ENCODE results near the gene AGAP1. TPM values are rescaled to one million over a fixed set of nuclear protein-coding genes. Genes with fewer than 3 reads are reported as not detected.

AGAP1 gene
- total RNA-seq, 2 experiments from 2014 or later = not detected

DNA sequence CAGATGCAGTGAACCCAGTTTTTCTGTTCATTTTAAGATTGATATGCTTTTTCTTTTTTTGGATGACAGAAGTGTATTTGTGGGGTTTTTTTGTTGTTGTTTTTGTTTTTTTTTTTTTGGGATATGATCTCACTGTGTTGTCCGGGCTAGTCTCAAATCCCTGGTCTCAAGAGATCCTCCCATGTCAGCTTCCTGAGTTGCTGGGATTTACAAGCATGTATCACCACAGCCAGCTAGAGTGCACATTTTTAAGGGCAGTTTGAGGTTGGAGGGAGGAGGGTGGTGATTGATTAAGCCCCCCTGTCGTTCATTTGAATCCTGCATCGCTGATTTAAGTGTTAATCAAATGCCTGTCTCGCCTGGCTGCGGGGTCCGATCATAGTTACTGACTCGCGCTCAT is 485.2 kb downstream of the AGAP1 start:
- H3K4me2 ChIP-seq (ENCODE audit: low read length) = no peak overlapping the region
- H3K36me3 ChIP-seq (ENCODE audit: insufficient read depth, low read length) = no peaks in the 10 kb centered on the region
- H4K20me1 ChIP-seq (ENCODE audit: insufficient read depth, low read length) = no peaks in the 10 kb centered on the region
- CTCF ChIA-PET (ENCODE audit: unreplicated experiment) = no interaction called here
- no peak for DNase-seq (ENCODE audit: low spot score)
- TF ChIP-seq, protein P1, sequence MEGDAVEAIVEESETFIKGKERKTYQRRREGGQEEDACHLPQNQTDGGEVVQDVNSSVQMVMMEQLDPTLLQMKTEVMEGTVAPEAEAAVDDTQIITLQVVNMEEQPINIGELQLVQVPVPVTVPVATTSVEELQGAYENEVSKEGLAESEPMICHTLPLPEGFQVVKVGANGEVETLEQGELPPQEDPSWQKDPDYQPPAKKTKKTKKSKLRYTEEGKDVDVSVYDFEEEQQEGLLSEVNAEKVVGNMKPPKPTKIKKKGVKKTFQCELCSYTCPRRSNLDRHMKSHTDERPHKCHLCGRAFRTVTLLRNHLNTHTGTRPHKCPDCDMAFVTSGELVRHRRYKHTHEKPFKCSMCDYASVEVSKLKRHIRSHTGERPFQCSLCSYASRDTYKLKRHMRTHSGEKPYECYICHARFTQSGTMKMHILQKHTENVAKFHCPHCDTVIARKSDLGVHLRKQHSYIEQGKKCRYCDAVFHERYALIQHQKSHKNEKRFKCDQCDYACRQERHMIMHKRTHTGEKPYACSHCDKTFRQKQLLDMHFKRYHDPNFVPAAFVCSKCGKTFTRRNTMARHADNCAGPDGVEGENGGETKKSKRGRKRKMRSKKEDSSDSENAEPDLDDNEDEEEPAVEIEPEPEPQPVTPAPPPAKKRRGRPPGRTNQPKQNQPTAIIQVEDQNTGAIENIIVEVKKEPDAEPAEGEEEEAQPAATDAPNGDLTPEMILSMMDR (conservative IDR thresholded peaks at IDR 0.05; ENCODE audit: low read length) = no peak
- no peak for TF ChIP-seq EZH2phosphoT487 (IDR thresholded peaks at IDR 0.05; ENCODE audit: borderline replicate concordance, low read depth, low read length)
- intact Hi-C loops (cut with micrococcal nuclease; ENCODE audit: unreplicated experiment) = no loop called here
- no peaks in the 10 kb centered on the region for H3K9me2 ChIP-seq (ENCODE audit: insufficient read depth, low read length)
- no peak overlapping the region for H3K27ac ChIP-seq (ENCODE audit: low read depth, low read length, poor library complexity, severe bottlenecking)
- H3K4me3 ChIP-seq (ENCODE audit: low read depth, low read length, poor library complexity, severe bottlenecking) = no peak overlapping the region
- POLR2A ChIA-PET = no interaction called here
- BruUV-seq (replicated peaks) = no TSS peak
- no peaks in the 10 kb centered on the region for H3K79me2 ChIP-seq (ENCODE audit: insufficient read depth, low read depth, low read length)
- H3K9me3 ChIP-seq (ENCODE audit: low read length) = no peaks in the 10 kb centered on the region
- no peaks in the 10 kb centered on the region for H3K4me1 ChIP-seq (ENCODE audit: insufficient read depth, low read length, poor library complexity, severe bottlenecking)
- no peak overlapping the region for H2AFZ ChIP-seq (ENCODE audit: low read length)

DNA sequence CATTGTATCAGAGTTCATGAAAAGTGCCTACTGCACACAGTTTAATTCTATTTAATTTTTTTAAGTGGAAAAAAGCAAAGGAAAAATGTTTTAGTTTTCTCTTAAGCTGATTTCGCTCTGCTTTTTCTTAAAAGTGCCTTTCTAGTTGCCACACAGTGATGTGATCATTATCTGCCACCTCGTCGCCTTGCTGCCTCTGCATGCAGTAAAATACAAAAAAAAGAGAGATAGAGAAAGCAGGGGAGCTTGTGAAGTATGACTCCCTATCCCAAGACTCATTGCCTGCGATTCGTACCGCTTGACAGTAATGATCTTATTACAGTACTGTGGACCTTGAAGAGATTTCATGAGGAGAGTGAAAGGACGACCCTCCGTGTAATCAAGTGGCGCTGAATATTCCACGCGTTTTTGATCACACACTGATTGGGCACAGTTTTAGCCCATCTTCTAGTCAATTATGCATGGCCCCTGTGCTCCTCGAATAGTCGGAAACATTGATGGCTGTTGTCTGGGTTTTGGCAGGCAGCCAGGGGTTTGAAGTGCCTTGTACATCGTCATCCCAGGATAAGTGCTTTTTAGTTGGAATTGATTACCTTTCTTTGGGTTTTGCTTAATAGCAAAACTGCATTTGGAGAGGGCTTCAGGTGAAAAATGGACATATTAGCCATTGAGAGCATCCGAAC is 486.1 kb downstream of the AGAP1 start:
- POLR2A ChIA-PET = no interaction called here
- TF ChIP-seq, protein P1 (conservative IDR thresholded peaks at IDR 0.05; ENCODE audit: low read length) = no peak
- no peak for TF ChIP-seq EZH2phosphoT487 (IDR thresholded peaks at IDR 0.05; ENCODE audit: borderline replicate concordance, low read depth, low read length)
- DNase-seq (ENCODE audit: low spot score) = no peak
- no peaks in the 10 kb centered on the region for H3K4me1 ChIP-seq (ENCODE audit: insufficient read depth, low read length, poor library complexity, severe bottlenecking)
- no peak overlapping the region for H3K4me3 ChIP-seq (ENCODE audit: low read depth, low read length, poor library complexity, severe bottlenecking)
- H3K36me3 ChIP-seq (ENCODE audit: insufficient read depth, low read length) = no peaks in the 10 kb centered on the region
- H3K9me3 ChIP-seq (ENCODE audit: low read length) = no peaks in the 10 kb centered on the region
- no peak overlapping the region for H2AFZ ChIP-seq (ENCODE audit: low read length)
- intact Hi-C loops (cut with micrococcal nuclease; ENCODE audit: unreplicated experiment) = no loop called here
- CTCF ChIA-PET (ENCODE audit: unreplicated experiment) = no interaction called here
- H3K9me2 ChIP-seq (ENCODE audit: insufficient read depth, low read length) = no peaks in the 10 kb centered on the region
- H3K79me2 ChIP-seq (ENCODE audit: insufficient read depth, low read depth, low read length) = no peaks in the 10 kb centered on the region
- no TSS peak for BruUV-seq (replicated peaks)
- no peak overlapping the region for H3K4me2 ChIP-seq (ENCODE audit: low read length)
- no peaks in the 10 kb centered on the region for H4K20me1 ChIP-seq (ENCODE audit: insufficient read depth, low read length)
- no peak overlapping the region for H3K27ac ChIP-seq (ENCODE audit: low read depth, low read length, poor library complexity, severe bottlenecking)

DNA sequence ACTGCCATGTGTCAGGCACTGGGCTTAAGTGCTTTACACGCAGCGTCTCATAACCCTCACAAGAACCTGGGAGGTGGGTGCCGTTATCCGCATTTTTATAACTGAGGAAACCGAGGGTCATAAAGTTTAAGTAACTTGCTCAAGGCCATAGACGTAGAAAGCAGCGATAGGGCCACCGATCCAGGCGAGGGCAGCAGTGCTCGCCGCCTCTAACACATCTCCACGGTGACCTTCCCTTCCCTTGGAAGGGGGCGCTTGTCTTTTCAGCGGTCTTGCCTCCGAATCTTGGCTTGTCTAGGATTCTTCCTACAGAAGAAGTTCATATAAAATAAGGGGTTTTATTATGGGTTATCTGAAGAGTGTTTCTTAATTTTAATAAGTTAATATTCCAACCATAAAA is 487.8 kb downstream of the AGAP1 start:
- BruUV-seq (replicated peaks) = no TSS peak
- Histone ChIP-seq H3K36me3 (ENCODE audit: insufficient read depth, low read length) (no peaks in the 10 kb centered on the region), H4K20me1 (ENCODE audit: insufficient read depth, low read length) (no peaks in the 10 kb centered on the region), H3K9me3 (ENCODE audit: low read length) (no peaks in the 10 kb centered on the region), H2AFZ (ENCODE audit: low read length) (no peak overlapping the region), H3K79me2 (ENCODE audit: insufficient read depth, low read depth, low read length) (no peaks in the 10 kb centered on the region), H3K4me1 (ENCODE audit: insufficient read depth, low read length, poor library complexity, severe bottlenecking) (no peaks in the 10 kb centered on the region), H3K9me2 (ENCODE audit: insufficient read depth, low read length) (no peaks in the 10 kb centered on the region), H3K4me3 (ENCODE audit: low read depth, low read length, poor library complexity, severe bottlenecking) (no peak overlapping the region), H3K4me2 (ENCODE audit: low read length) (no peak overlapping the region), H3K27ac (ENCODE audit: low read depth, low read length, poor library complexity, severe bottlenecking) (no peak overlapping the region)
- no peak for DNase-seq (ENCODE audit: low spot score)
- TF ChIP-seq, protein P1 (conservative IDR thresholded peaks at IDR 0.05; ENCODE audit: low read length) = no peak
- no peak for TF ChIP-seq EZH2phosphoT487 (IDR thresholded peaks at IDR 0.05; ENCODE audit: borderline replicate concordance, low read depth, low read length)
- ChIA-PET CTCF (ENCODE audit: unreplicated experiment) (no interaction called here), POLR2A (no interaction called here)
- intact Hi-C loops (cut with micrococcal nuclease; ENCODE audit: unreplicated experiment) = no loop called here

Data from OCI-LY7 (cell line).